ENCODE measurements around the gene PALM. TPM values are rescaled to one million over a fixed set of nuclear protein-coding genes. Genes with fewer than 3 reads are reported as not detected.

PALM gene
- total and polyA plus RNA-seq, 2 experiments from 2014 or later: 23.0 to 105 TPM

GRCh38 chr19:755063-755462 is 46.3 kb downstream of the PALM start:
- Histone ChIP-seq H3K4me3 (no peak overlapping the region), H3K36me3 (no peaks in the 10 kb centered on the region), H3K27ac (no peak overlapping the region), H3K27me3 (no peaks in the 10 kb centered on the region), H3K9me3 (ENCODE audit: low read depth) (no peaks in the 10 kb centered on the region), H3K4me1 (ENCODE audit: low read depth) (no peaks in the 10 kb centered on the region)
- no peak for DNase-seq (ENCODE audit: low read depth in 1 of 2, low spot score in 1 of 2)
- no peak for TF ChIP-seq CTCF (IDR thresholded peaks at IDR 0.05; ENCODE audit: low read depth, low read length)

- no peak overlapping the region for H3K4me3 ChIP-seq
- no peak overlapping the region for H3K27ac ChIP-seq
- no peaks in the 10 kb centered on the region for H3K4me1 ChIP-seq (ENCODE audit: low read depth)
- peak in 1 of 2 donors; percentile 16 for DNase-seq (ENCODE audit: low read depth in 1 of 2, low spot score in 1 of 2)
- TF ChIP-seq CTCF (IDR thresholded peaks at IDR 0.05; ENCODE audit: low read depth, low read length): no peak
- no peaks in the 10 kb centered on the region for H3K27me3 ChIP-seq
- H3K9me3 ChIP-seq (ENCODE audit: low read depth): no peaks in the 10 kb centered on the region
- no peaks in the 10 kb centered on the region for H3K36me3 ChIP-seq
Measured at GRCh38 chr19:756236-756635, 47.5 kb downstream of the PALM start.

- H3K4me1 ChIP-seq (ENCODE audit: low read depth): no peaks in the 10 kb centered on the region
- no peak overlapping the region for H3K4me3 ChIP-seq
- no peaks in the 10 kb centered on the region for H3K27me3 ChIP-seq
- no peak for DNase-seq (ENCODE audit: low read depth in 1 of 2, low spot score in 1 of 2)
- H3K36me3 ChIP-seq: no peaks in the 10 kb centered on the region
- no peak for TF ChIP-seq CTCF (IDR thresholded peaks at IDR 0.05; ENCODE audit: low read depth, low read length)
- H3K27ac ChIP-seq: no peak overlapping the region
- no peaks in the 10 kb centered on the region for H3K9me3 ChIP-seq (ENCODE audit: low read depth)
Measured at GRCh38 chr19:756821-757688, 48.3 kb downstream of the PALM start.

- Histone ChIP-seq H3K4me3 (no peak overlapping the region), H3K27me3 (no peaks in the 10 kb centered on the region), H3K4me1 (ENCODE audit: low read depth) (no peaks in the 10 kb centered on the region), H3K36me3 (no peaks in the 10 kb centered on the region), H3K27ac (no peak overlapping the region), H3K9me3 (ENCODE audit: low read depth) (no peaks in the 10 kb centered on the region)
- no peak for TF ChIP-seq CTCF (IDR thresholded peaks at IDR 0.05; ENCODE audit: low read depth, low read length)
- no peak for DNase-seq (ENCODE audit: low read depth in 1 of 2, low spot score in 1 of 2)
Measured at GRCh38 chr19:757811-758668, 49.3 kb downstream of the PALM start.

- H3K36me3 ChIP-seq: no peaks in the 10 kb centered on the region
- H3K27me3 ChIP-seq: no peaks in the 10 kb centered on the region
- H3K9me3 ChIP-seq (ENCODE audit: low read depth): no peaks in the 10 kb centered on the region
- no peak for DNase-seq (ENCODE audit: low read depth in 1 of 2, low spot score in 1 of 2)
- H3K4me1 ChIP-seq (ENCODE audit: low read depth): no peaks in the 10 kb centered on the region
- H3K4me3 ChIP-seq: no peak overlapping the region
- H3K27ac ChIP-seq: no peak overlapping the region
- no peak for TF ChIP-seq CTCF (IDR thresholded peaks at IDR 0.05; ENCODE audit: low read depth, low read length)
Measured at GRCh38 chr19:763181-763580, 54.4 kb downstream of the PALM start.
